ENCODE results near the gene CLIC4. TPM values are rescaled to one million over a fixed set of nuclear protein-coding genes. Genes with fewer than 3 reads are reported as not detected.
A peak's percentile ranks its signal among the peaks of the same experiment; 100 is the strongest.
"Not testable (repeated sequence)": the region's sequence is repeated elsewhere in the genome, so short reads cannot be mapped to it uniquely, and the experiment has no call there.

Gene CLIC4
- total RNA-seq, 1 donor from 2014 or later, result 121 TPM

DNA sequence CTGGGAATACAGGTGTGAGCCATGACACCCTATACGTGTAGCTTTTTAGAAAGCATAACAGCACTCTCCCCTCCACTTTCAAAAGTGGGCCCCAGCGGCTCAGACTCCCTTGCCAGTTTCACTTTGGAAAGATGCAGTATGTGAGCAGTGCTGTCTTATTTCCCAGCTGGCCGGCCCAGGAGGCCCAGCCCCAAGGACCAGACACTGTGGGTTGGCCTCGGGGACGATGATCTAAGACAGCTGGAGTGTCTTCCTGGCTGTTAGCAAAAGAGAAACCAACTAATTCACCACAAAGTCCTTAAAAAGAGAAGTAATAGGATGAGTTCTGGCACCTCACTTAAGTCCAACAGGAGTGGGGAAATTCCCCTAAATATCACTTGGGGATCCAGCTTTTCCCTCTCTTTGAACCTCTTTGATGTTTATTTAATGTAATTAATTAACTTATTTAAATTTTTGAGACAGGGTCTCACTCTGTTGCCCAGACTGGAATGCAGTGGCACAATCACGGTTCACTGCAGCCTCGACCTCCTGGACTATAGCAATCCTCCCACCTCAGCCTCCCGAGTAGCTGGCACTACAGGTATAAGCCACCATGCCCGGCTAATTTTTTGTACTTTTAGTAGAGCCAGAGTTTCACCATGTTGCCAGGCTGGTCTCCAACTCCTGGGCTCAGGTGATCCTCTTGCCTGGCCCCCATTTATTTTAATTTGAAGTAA, 17.6 kb upstream of the CLIC4 start:
- Mint-ChIP-seq H3K27ac (ENCODE audit: unreplicated experiment) (no peak overlapping the region), H3K4me1 (ENCODE audit: low read depth, unreplicated experiment) (no peaks in the 10 kb centered on the region), H3K36me3 (ENCODE audit: unreplicated experiment) (no peaks in the 10 kb centered on the region), H3K9me3 (ENCODE audit: unreplicated experiment) (peaks cover 4% of the 10 kb centered on the region), H3K4me3 (ENCODE audit: unreplicated experiment) (no peak overlapping the region), H3K27me3 (ENCODE audit: unreplicated experiment) (peaks cover 7% of the 10 kb centered on the region)
- no peak for DNase-seq
- TF ChIP-seq CTCF (IDR thresholded peaks at IDR 0.05; ENCODE audit: partially characterized antibody, unreplicated experiment), result no peak

- Mint-ChIP-seq H3K27me3 (ENCODE audit: unreplicated experiment) (peaks cover 7% of the 10 kb centered on the region), H3K36me3 (ENCODE audit: unreplicated experiment) (no peaks in the 10 kb centered on the region), H3K27ac (ENCODE audit: unreplicated experiment) (no peak overlapping the region), H3K4me1 (ENCODE audit: low read depth, unreplicated experiment) (no peaks in the 10 kb centered on the region), H3K4me3 (ENCODE audit: unreplicated experiment) (no peak overlapping the region), H3K9me3 (ENCODE audit: unreplicated experiment) (peaks cover 4% of the 10 kb centered on the region)
- DNase-seq, result no peak
- no peak for TF ChIP-seq CTCF (IDR thresholded peaks at IDR 0.05; ENCODE audit: partially characterized antibody, unreplicated experiment)
Observed at GRCh38 chr1:24728982-24729381, 16.3 kb upstream of the CLIC4 start.

DNA sequence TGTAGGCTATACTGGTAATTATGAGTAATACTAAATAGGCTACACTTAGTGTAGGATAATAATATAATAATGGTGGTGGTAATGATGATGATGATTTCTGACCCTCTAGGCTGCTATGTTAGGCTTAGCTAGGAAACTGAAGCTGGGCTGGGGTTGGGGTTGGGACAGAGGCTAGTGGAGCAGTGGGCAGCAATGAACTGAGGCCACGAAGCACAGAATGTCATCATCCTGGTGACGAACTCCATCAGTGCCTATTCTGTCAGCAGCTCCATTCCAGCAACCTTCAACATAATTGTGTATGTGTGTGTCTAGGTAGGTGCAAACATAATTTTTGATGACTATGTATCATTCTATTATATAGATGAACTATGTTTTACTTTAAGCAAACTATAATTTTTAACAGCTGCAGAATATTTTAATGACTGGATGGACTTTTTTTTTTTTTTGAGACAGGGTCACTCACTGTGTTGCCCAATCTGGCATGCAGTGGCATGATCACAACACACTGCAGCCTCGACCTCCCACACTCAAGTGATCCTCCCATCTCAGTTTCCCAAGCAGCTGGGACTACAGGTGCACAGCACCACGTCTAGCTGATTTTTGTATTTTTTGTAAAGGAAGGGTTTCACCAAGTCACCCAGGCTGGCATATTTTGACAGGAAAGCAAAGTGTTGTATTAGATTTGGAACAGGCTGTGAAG, 12.9 kb upstream of the CLIC4 start:
- peaks cover 6% of the 10 kb centered on the region for H3K27me3 Mint-ChIP-seq (ENCODE audit: unreplicated experiment)
- H3K4me1 Mint-ChIP-seq (ENCODE audit: low read depth, unreplicated experiment), result peaks cover 9% of the 10 kb centered on the region
- no peaks in the 10 kb centered on the region for H3K9me3 Mint-ChIP-seq (ENCODE audit: unreplicated experiment)
- no peak overlapping the region for H3K27ac Mint-ChIP-seq (ENCODE audit: unreplicated experiment)
- no peak for TF ChIP-seq CTCF (IDR thresholded peaks at IDR 0.05; ENCODE audit: partially characterized antibody, unreplicated experiment)
- DNase-seq, result no peak
- no peak overlapping the region for H3K4me3 Mint-ChIP-seq (ENCODE audit: unreplicated experiment)
- no peaks in the 10 kb centered on the region for H3K36me3 Mint-ChIP-seq (ENCODE audit: unreplicated experiment)

GRCh38 chr1:24733342-24733741, 11.9 kb upstream of the CLIC4 start:
- H3K9me3 Mint-ChIP-seq (ENCODE audit: unreplicated experiment); DNase-seq; H3K27me3 Mint-ChIP-seq (ENCODE audit: unreplicated experiment); H3K4me3 Mint-ChIP-seq (ENCODE audit: unreplicated experiment); H3K36me3 Mint-ChIP-seq (ENCODE audit: unreplicated experiment); H3K27ac Mint-ChIP-seq (ENCODE audit: unreplicated experiment); H3K4me1 Mint-ChIP-seq (ENCODE audit: low read depth, unreplicated experiment): not testable (repeated sequence)

- H3K27ac Mint-ChIP-seq (ENCODE audit: unreplicated experiment), result peak overlapping the region; percentile 65
- H3K4me3 Mint-ChIP-seq (ENCODE audit: unreplicated experiment), result no peak overlapping the region
- no peaks in the 10 kb centered on the region for H3K9me3 Mint-ChIP-seq (ENCODE audit: unreplicated experiment)
Observed at GRCh38 chr1:24735156-24735508, 10.1 kb upstream of the CLIC4 start.

More at GRCh38 chr1:24735156-24735508, 10.1 kb upstream of the CLIC4 start:
- TF ChIP-seq CTCF (IDR thresholded peaks at IDR 0.05; ENCODE audit: partially characterized antibody, unreplicated experiment), result no peak
- DNase-seq, result no peak
- peaks cover 6% of the 10 kb centered on the region for H3K27me3 Mint-ChIP-seq (ENCODE audit: unreplicated experiment)
- H3K36me3 Mint-ChIP-seq (ENCODE audit: unreplicated experiment), result no peaks in the 10 kb centered on the region
- peaks cover 9% of the 10 kb centered on the region for H3K4me1 Mint-ChIP-seq (ENCODE audit: low read depth, unreplicated experiment)

All from glutamatergic neuron (in vitro differentiated cells).